HepG2 (cell line): ENCODE results near the gene MLLT10. TPM values are rescaled to one million over a fixed set of nuclear protein-coding genes. Genes with fewer than 3 reads are reported as not detected.

Experiments
- BCL6 ChIP-seq: IDR thresholded peaks from 2 replicates; pipeline ENCODE4 v1.6.1; 2016; ENCODE audit warnings: missing genetic modification reagents, missing compliant biosample characterization
- BHLHE40 ChIP-seq: IDR thresholded peaks from 2 replicates; pipeline ENCODE4 v1.6.1; 2011; ENCODE audit warnings: low read length, improper control_type of control experiment
- CENPT ChIP-seq: sonication (generic); formaldehyde crosslinking; IDR thresholded peaks from 2 replicates; pipeline ENCODE4 v1.8.0; 2022; ENCODE audit warnings: low read depth, mild to moderate bottlenecking, moderate library complexity, missing genetic modification reagents
- ESRRA ChIP-seq: sonication (generic); formaldehyde crosslinking; IDR thresholded peaks from 2 replicates; pipeline ENCODE4 v1.5.1; 2020; ENCODE audit warnings: mild to moderate bottlenecking, low read depth, missing genetic modification reagents
- ISL2 ChIP-seq: sonication (generic); formaldehyde crosslinking; IDR thresholded peaks from 2 replicates; pipeline ENCODE4 v1.5.0; 2020; ENCODE audit warnings: missing genetic modification reagents
- KLF13 ChIP-seq: sonication (generic); formaldehyde crosslinking; IDR thresholded peaks from 2 replicates; pipeline ENCODE4 v1.4.0; 2020; ENCODE audit warnings: mild to moderate bottlenecking, missing genetic modification reagents
- NFE2L1 ChIP-seq: sonication (generic); formaldehyde crosslinking; IDR thresholded peaks from 2 replicates; pipeline ENCODE4 v1.4.0; 2020; ENCODE audit warnings: missing genetic modification reagents, mild to moderate bottlenecking, borderline replicate concordance
- PHF21A ChIP-seq: sonication (generic); formaldehyde crosslinking; IDR thresholded peaks from 2 replicates; pipeline ENCODE4 v1.5.0; 2020; ENCODE audit warnings: mild to moderate bottlenecking, missing genetic modification reagents
- SP1 ChIP-seq, 2 experiments: fragments of 450-650 bp in 1 of 2; sonication (generic) in 1 of 2; formaldehyde crosslinking in 1 of 2; IDR thresholded peaks; 2 replicates each; pipeline versions ENCODE4 v1.4.0 to v1.6.1; 2016 to 2020; ENCODE audit warnings: missing genetic modification reagents in 1 of 2
- ZBTB7B ChIP-seq: sonication (generic); formaldehyde crosslinking; IDR thresholded peaks from 2 replicates; pipeline ENCODE4 v1.4.0; 2020; ENCODE audit warnings: missing genetic modification reagents
- ZNF12 ChIP-seq: sonication (generic); formaldehyde crosslinking; IDR thresholded peaks from 2 replicates; pipeline ENCODE4 v1.5.0; 2020; ENCODE audit warnings: missing genetic modification reagents
- ZNF282 ChIP-seq: fragments of 450-650 bp; IDR thresholded peaks from 2 replicates; pipeline ENCODE4 v1.6.1; 2018; ENCODE audit not compliant: partially characterized antibody
- ZNF343 ChIP-seq: sonication (generic); formaldehyde crosslinking; IDR thresholded peaks from 2 replicates; pipeline ENCODE4 v1.4.0; 2020; ENCODE audit warnings: mild to moderate bottlenecking, missing genetic modification reagents
- ZNF501 ChIP-seq: sonication (generic); formaldehyde crosslinking; IDR thresholded peaks from 2 replicates; pipeline ENCODE4 v1.5.1; 2020; ENCODE audit warnings: mild to moderate bottlenecking, moderate library complexity, missing genetic modification reagents
- ZNF777 ChIP-seq: sonication (generic); formaldehyde crosslinking; IDR thresholded peaks from 2 replicates; pipeline ENCODE4 v1.4.0; 2020; ENCODE audit warnings: missing genetic modification reagents
- ZNF792 ChIP-seq: IDR thresholded peaks from 2 replicates; pipeline ENCODE4 v1.6.1; 2016
- polyA plus RNA-seq, 8 experiments: library from polyadenylated mRNA; depleted of rRNA in 3 of 8; stranded (reverse) in 7 of 8; unstranded in 1 of 8; fragments of >200 nt; fragmentation: Illumina TruSeq in 4 of 8; extraction: Trizol in 4 of 8; gene quantifications; 2 replicates each; pipeline versions ENCODE4 v1.2.1 to v1.2.3, GENCODE V29; 2011 to 2016; ENCODE audit warnings: low read depth in 4 of 8, missing spikeins in 1 of 8, mixed read lengths in 1 of 8; ENCODE audit not compliant: insufficient read depth in 1 of 8
- total RNA-seq, 5 experiments: library from RNA; depleted of rRNA; stranded (reverse); fragments of >200 nt; fragmentation: Illumina TruSeq; extraction: Trizol; gene quantifications; 2 replicates each; pipeline ENCODE4 v1.2.3, GENCODE V29; 2016; ENCODE audit warnings: low read depth in 1 of 5
- TF ChIP-seq, protein P1 (sequence below): sonication (generic); formaldehyde crosslinking; IDR thresholded peaks from 2 replicates; pipeline ENCODE4 v1.4.0; 2020; ENCODE audit warnings: missing genetic modification reagents
- TF ChIP-seq, protein P2 (sequence below): sonication (generic); formaldehyde crosslinking; IDR thresholded peaks from 2 replicates; pipeline ENCODE4 v1.4.0; 2020; ENCODE audit warnings: mild to moderate bottlenecking, low read depth, missing genetic modification reagents
- TF ChIP-seq, protein P3 (sequence below): sonication (generic); formaldehyde crosslinking; IDR thresholded peaks from 2 replicates; pipeline ENCODE4 v1.9.0; 2021; ENCODE audit warnings: missing genetic modification reagents, borderline replicate concordance
- TF ChIP-seq, protein P4 (sequence below): sonication (generic); formaldehyde crosslinking; IDR thresholded peaks from 2 replicates; pipeline ENCODE4 v1.9.0; 2022; ENCODE audit warnings: missing genetic modification reagents, mild to moderate bottlenecking, borderline replicate concordance
- TF ChIP-seq, protein P5 (sequence below): sonication (generic); formaldehyde crosslinking; conservative IDR thresholded peaks from 2 replicates; pipeline ENCODE4 v1.4.0; 2020; ENCODE audit warnings: missing genetic modification reagents

The MLLT10 gene
- total and polyA plus RNA-seq, 2 of the 13 experiments (the other 11 are each of a cell fraction or from before 2014, with no cell fraction given), result 51.3 to 84.1 TPM

DNA sequence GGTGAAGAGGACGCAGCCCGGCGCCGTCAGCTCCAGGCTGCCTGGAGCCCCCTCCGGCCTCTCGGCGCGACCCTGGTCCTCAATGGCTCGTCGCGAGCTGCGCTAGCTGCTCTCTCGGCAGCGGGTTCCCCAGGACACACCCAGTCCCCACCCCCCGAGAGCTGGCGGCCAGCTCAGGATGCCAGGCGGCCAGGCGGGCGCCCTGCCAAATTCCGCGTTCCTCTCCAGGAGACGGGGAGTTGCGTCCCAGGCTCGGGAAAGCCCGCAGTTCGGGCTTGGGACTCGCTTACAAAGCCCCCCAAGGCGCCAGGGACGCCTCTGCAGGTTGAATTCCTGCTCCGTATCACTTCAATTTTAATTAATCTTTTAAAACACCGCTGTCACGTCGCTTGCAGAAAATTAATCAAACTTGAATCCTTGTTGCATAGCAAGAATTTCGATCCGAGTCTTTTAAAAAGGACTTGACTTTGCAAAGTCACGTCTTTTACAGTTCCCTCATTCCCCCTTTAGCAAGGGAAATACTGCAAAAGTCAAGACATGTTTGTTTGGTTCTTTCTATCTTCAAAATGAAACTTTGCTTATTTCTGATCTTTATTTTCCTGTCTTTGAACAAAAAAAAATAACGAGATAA, 36.7 kb upstream of the MLLT10 start (continued):
- TF ChIP-seq, protein P1, sequence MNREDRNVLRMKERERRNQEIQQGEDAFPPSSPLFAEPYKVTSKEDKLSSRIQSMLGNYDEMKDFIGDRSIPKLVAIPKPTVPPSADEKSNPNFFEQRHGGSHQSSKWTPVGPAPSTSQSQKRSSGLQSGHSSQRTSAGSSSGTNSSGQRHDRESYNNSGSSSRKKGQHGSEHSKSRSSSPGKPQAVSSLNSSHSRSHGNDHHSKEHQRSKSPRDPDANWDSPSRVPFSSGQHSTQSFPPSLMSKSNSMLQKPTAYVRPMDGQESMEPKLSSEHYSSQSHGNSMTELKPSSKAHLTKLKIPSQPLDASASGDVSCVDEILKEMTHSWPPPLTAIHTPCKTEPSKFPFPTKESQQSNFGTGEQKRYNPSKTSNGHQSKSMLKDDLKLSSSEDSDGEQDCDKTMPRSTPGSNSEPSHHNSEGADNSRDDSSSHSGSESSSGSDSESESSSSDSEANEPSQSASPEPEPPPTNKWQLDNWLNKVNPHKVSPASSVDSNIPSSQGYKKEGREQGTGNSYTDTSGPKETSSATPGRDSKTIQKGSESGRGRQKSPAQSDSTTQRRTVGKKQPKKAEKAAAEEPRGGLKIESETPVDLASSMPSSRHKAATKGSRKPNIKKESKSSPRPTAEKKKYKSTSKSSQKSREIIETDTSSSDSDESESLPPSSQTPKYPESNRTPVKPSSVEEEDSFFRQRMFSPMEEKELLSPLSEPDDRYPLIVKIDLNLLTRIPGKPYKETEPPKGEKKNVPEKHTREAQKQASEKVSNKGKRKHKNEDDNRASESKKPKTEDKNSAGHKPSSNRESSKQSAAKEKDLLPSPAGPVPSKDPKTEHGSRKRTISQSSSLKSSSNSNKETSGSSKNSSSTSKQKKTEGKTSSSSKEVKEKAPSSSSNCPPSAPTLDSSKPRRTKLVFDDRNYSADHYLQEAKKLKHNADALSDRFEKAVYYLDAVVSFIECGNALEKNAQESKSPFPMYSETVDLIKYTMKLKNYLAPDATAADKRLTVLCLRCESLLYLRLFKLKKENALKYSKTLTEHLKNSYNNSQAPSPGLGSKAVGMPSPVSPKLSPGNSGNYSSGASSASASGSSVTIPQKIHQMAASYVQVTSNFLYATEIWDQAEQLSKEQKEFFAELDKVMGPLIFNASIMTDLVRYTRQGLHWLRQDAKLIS (CRISPR knock-in tag), result no peak
- 0 out of 2 replicates have a peak, but pooled peaks have one; percentile 30 for TF ChIP-seq ISL2
- peak; percentile 16; the same call in 1 of the 2 replicates for TF ChIP-seq BHLHE40
- TF ChIP-seq, protein P2, sequence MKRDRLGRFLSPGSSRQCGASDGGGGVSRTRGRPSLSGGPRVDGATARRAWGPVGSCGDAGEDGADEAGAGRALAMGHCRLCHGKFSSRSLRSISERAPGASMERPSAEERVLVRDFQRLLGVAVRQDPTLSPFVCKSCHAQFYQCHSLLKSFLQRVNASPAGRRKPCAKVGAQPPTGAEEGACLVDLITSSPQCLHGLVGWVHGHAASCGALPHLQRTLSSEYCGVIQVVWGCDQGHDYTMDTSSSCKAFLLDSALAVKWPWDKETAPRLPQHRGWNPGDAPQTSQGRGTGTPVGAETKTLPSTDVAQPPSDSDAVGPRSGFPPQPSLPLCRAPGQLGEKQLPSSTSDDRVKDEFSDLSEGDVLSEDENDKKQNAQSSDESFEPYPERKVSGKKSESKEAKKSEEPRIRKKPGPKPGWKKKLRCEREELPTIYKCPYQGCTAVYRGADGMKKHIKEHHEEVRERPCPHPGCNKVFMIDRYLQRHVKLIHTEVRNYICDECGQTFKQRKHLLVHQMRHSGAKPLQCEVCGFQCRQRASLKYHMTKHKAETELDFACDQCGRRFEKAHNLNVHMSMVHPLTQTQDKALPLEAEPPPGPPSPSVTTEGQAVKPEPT, result no peak
- TF ChIP-seq ZNF792 (CRISPR knock-in tag), result no peak; the same call in 1 of the 2 replicates
- no peak for TF ChIP-seq SP1 (IDR thresholded peaks at IDR 0.05)
- TF ChIP-seq SP1 (CRISPR knock-in tag; IDR thresholded peaks at IDR 0.05), result peak; percentile 54; the same call in 1 of the 2 replicates
- TF ChIP-seq, protein P3, sequence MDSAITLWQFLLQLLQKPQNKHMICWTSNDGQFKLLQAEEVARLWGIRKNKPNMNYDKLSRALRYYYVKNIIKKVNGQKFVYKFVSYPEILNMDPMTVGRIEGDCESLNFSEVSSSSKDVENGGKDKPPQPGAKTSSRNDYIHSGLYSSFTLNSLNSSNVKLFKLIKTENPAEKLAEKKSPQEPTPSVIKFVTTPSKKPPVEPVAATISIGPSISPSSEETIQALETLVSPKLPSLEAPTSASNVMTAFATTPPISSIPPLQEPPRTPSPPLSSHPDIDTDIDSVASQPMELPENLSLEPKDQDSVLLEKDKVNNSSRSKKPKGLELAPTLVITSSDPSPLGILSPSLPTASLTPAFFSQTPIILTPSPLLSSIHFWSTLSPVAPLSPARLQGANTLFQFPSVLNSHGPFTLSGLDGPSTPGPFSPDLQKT (CRISPR knock-in tag), result no peak
- no peak for TF ChIP-seq CENPT (CRISPR knock-in tag)
- TF ChIP-seq ZNF282, result no peak
- no peak for TF ChIP-seq ZNF343 (CRISPR knock-in tag)
- TF ChIP-seq PHF21A, result no peak
- peak; percentile 88 for TF ChIP-seq BCL6 (CRISPR knock-in tag)
- TF ChIP-seq ZNF501 (CRISPR knock-in tag), result peak; percentile 78; the same call in 1 of the 2 replicates
- no peak for TF ChIP-seq NFE2L1 (CRISPR knock-in tag)
- TF ChIP-seq ESRRA (CRISPR knock-in tag), result no peak
- TF ChIP-seq, protein P4, sequence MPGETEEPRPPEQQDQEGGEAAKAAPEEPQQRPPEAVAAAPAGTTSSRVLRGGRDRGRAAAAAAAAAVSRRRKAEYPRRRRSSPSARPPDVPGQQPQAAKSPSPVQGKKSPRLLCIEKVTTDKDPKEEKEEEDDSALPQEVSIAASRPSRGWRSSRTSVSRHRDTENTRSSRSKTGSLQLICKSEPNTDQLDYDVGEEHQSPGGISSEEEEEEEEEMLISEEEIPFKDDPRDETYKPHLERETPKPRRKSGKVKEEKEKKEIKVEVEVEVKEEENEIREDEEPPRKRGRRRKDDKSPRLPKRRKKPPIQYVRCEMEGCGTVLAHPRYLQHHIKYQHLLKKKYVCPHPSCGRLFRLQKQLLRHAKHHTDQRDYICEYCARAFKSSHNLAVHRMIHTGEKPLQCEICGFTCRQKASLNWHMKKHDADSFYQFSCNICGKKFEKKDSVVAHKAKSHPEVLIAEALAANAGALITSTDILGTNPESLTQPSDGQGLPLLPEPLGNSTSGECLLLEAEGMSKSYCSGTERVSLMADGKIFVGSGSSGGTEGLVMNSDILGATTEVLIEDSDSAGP (CRISPR knock-in tag), result peak; percentile 87
- no peak for TF ChIP-seq KLF13
- peak; percentile 59; the same call in 1 of the 2 replicates for TF ChIP-seq ZBTB7B (CRISPR knock-in tag)
- TF ChIP-seq ZNF777 (CRISPR knock-in tag), result no peak
- TF ChIP-seq, protein P5, sequence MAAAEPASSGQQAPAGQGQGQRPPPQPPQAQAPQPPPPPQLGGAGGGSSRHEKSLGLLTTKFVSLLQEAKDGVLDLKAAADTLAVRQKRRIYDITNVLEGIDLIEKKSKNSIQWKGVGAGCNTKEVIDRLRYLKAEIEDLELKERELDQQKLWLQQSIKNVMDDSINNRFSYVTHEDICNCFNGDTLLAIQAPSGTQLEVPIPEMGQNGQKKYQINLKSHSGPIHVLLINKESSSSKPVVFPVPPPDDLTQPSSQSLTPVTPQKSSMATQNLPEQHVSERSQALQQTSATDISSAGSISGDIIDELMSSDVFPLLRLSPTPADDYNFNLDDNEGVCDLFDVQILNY (CRISPR knock-in tag), result no peak
- TF ChIP-seq ZNF12, result no peak
